ENCODE data around the gene GTF2H1. TPM values are rescaled to one million over a fixed set of nuclear protein-coding genes. Genes with fewer than 3 reads are reported as not detected.
"Not testable (repeated sequence)": the region's sequence is repeated elsewhere in the genome, so short reads cannot be mapped to it uniquely, and the experiment has no call there.

The GTF2H1 gene
- total RNA-seq, 2 experiments from 2014 or later: 61.1 to 63.2 TPM

DNA sequence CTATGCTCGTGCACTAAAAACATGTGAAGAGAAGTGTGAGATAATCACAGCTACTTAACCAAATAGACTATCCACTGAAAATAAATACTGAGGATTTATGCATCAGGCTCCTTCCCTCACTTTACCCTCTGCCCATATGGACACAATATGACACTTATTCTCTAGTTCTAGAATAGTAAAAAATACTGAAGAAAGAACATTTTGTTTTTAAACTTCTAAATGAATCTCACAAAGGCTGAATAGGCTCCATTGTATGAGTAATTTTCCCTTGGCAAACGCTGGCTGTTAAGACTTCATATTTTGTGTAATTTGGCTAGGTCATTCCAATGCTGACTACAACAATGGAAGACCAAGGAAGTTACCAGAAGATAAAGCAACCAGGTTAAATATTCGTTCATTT is 10.4 kb upstream of the GTF2H1 start:
- no peaks in the 10 kb centered on the region for H3K27me3 Mint-ChIP-seq
- H3K4me1 Mint-ChIP-seq: peaks cover 5% of the 10 kb centered on the region
- DNase-seq: no peak
- H3K4me3 Mint-ChIP-seq: no peak overlapping the region
- peaks cover 9% of the 10 kb centered on the region for H3K36me3 Mint-ChIP-seq
- no peaks in the 10 kb centered on the region for H3K9me3 Mint-ChIP-seq
- H3K27ac Mint-ChIP-seq: no peak overlapping the region

DNA sequence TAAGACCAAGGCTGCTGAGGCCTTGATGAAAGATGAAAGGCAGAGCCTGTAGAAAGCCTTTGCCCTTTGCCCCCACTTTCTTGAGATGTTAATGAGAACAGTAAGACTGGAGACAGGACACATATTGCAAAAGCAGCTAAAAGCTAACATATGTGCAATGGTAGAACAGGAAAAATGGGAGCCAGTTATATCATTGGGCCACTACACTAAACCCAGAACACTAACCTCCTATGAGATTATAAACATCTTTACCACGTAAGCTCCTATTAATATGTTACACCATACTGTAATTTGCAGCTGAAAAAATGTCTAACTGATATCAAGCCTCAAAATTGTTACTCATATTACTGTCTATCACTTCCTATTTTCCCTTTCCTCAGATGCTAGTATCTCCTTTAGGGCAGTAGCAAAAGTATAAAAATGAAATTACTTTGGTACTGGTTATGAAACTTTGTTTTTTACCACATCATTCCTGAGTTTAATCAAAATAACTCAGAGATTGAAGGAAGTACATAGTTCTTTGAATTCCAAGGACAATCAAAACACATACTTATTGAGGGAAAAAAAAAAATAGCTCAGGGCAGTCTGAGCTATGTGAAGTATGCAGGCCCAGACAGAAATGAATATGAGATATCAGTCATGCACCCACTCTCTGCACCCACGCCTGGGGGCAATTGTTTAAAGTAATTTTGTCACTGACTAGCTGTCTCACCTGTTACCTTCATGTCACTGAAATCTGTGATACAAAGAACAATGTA is 9.5 kb upstream of the GTF2H1 start:
- Mint-ChIP-seq H3K9me3 (no peaks in the 10 kb centered on the region), H3K4me1 (peaks cover 5% of the 10 kb centered on the region), H3K27me3 (no peaks in the 10 kb centered on the region), H3K4me3 (no peak overlapping the region), H3K36me3 (peaks cover 12% of the 10 kb centered on the region), H3K27ac (no peak overlapping the region)
- no peak for DNase-seq

DNA sequence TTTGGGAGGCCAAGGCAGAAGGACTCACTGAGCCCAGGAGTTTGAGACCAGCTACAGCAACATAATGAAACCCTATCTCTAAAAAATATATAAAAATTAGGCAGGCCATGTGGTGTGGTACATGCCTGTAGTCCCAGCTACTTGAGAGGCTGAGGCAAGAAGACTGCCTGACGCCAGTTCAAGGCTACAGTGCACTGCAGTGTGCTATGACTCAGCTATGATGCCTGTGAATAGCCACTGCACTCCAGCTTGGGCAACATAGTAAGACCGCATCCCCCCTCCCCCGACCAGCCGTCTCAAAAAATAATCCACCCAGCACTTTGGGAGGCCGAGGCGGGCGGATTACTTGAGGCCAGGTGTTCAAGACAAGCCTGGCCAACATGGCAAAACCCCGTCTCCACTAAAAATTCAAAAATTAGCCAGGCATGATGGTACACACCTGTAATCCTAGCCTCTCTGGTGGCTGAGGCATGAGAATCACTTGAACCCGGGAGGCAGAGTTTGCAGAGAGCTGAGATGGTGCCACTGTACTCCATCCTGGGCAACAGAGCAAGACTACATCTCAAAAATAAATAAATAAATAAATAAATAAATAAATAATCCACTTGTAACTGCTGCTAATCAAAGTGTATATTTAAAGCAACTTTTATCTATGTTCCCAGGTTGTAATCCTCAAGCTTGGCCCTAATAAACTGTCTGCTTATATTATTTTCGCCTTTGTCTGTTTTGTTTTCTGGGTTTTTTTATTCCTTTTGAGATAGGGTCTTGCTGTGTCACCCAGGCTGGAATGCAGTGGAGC is 8.2 kb upstream of the GTF2H1 start:
- Mint-ChIP-seq H3K36me3 (peaks cover 11% of the 10 kb centered on the region), H3K27me3 (no peaks in the 10 kb centered on the region), H3K4me1 (peaks cover 14% of the 10 kb centered on the region), H3K4me3 (no peak overlapping the region), H3K9me3 (no peaks in the 10 kb centered on the region), H3K27ac (no peak overlapping the region)
- DNase-seq: no peak

DNA sequence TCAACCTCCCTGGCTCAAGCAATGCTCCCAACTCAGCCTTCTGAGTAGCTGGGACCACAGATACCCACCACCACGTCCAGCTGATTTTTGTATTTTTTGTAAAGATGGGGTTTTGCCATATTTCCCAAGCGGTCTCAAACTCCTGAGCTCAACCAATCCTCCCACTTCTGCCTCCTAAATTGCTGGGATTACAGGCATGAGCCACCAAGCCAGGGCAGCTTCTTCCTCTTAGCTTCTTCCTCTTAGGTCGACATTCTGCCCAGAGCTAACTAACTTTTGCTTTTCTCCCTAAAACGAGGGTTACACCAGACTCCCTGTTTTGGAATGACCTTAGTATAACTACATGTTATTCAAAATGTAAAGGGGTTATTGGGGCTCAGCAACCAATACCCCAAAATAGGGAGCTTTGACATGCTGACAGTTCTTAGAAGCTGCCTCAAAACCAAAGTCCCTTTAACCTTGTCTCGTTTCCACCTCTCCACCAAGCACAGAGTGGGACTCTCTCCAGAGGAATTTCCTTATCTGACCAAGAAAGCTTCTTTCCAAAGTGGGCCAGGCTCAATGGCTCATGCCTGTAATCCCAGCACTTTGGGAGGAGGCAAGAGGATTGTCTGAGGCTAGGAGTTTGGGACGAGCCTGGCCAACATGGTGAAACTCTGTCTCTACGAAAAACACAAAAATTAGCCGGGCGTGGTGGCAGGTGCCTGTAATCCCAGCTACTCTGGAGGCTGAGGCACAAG is 7.4 kb upstream of the GTF2H1 start:
- Mint-ChIP-seq H3K9me3 (no peaks in the 10 kb centered on the region), H3K36me3 (peaks cover 9% of the 10 kb centered on the region), H3K27me3 (no peaks in the 10 kb centered on the region), H3K27ac (no peak overlapping the region), H3K4me3 (no peak overlapping the region), H3K4me1 (peaks cover 22% of the 10 kb centered on the region)
- DNase-seq: no peak

DNA sequence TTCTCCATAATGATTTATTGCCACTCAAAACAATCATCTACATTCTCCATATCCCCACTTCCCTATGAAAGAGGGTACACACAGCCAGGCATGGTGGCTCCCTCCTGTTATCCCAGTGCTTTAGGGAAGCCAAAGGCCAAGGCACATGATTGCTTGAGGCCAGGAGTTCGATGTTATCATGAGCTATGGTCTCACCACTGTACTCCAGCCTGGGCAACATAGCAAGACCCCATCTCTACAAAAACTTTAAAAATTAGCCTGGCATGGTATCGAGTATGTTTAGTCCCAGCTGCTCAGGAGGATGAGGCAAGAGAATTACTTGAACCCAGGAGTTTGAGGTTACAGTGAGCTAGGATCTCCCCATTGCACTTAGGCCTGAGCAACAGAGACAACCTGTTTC is 6.5 kb upstream of the GTF2H1 start:
- Mint-ChIP-seq H3K9me3 (no peaks in the 10 kb centered on the region), H3K36me3 (peaks cover 9% of the 10 kb centered on the region), H3K27ac (no peak overlapping the region)

DNA sequence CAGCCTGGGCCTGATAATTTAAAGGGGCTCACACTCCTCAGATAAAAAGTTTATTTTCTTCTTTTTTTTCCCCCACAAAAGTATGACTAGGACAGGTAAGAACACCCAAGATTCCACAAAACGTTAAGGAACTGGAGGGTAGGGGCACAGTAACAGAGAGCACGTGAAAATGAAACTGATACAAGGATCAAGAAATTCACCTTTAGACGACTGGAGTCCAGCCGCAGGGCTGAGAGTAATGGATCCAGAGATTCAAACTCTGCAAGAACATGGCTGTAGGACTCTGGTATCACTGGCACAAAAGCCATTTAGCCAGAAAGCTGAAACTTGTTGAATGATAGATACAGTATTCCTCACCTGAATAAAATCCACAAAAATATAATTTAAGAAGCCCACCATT is 4.8 kb upstream of the GTF2H1 start:
- Mint-ChIP-seq H3K27me3 (no peaks in the 10 kb centered on the region), H3K36me3 (peaks cover 5% of the 10 kb centered on the region)

More for the DNA sequence above, 6.5 kb upstream of the GTF2H1 start:
- no peak for DNase-seq
- Mint-ChIP-seq H3K27me3 (no peaks in the 10 kb centered on the region), H3K4me1 (peaks cover 29% of the 10 kb centered on the region), H3K4me3 (no peak overlapping the region)

DNA sequence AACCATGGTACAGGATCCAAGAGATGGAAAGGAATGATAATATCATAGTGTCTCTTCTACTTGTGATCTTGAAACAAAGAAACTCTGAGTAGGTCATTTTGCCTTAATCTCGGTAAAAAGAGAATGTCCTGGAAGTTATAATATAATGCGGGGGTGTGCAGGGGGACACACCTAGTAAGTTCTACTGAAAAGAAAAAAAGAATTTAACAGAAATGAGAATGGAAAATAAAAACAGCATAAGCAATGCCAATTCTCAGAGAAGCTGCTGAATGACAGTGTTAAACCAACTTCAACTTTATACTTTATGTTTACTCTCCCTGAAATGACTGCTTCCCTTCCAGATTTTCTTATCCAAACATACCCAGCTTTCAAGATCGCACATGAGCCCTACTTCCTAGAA is 2.5 kb upstream of the GTF2H1 start:
- DNase-seq: no peak
- Mint-ChIP-seq H3K4me3 (peak overlapping the region; percentile 33), H3K27ac (no peak overlapping the region), H3K4me1 (peaks cover 49% of the 10 kb centered on the region), H3K27me3 (no peaks in the 10 kb centered on the region), H3K36me3 (peaks cover 19% of the 10 kb centered on the region), H3K9me3 (no peaks in the 10 kb centered on the region)

More for the DNA sequence above, 4.8 kb upstream of the GTF2H1 start:
- no peak overlapping the region for H3K4me3 Mint-ChIP-seq
- H3K4me1 Mint-ChIP-seq: peaks cover 33% of the 10 kb centered on the region
- no peak for DNase-seq
- no peak overlapping the region for H3K27ac Mint-ChIP-seq
- H3K9me3 Mint-ChIP-seq: no peaks in the 10 kb centered on the region

DNA sequence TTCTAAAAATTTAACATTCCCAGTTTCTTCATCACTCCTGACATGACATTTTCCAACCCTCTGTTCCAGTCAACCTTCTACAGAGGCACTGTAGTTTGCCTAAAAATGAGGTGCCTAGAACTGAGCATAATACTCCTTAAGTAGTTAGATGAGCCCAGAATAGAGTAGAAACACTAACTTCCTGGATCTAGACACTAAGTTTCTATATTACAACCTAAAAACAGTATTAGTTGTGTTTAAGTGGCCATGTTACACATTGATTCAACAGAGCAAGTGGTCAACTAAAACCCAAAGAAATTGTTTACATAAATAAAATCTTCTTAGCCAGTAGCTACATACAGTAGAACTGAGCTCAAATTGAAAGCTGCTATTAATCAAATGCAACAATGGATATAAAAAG is 1.8 kb upstream of the GTF2H1 start:
- H3K27ac Mint-ChIP-seq: no peak overlapping the region
- no peaks in the 10 kb centered on the region for H3K27me3 Mint-ChIP-seq
- H3K4me1 Mint-ChIP-seq: peaks cover 56% of the 10 kb centered on the region
- no peak for DNase-seq
- peaks cover 24% of the 10 kb centered on the region for H3K36me3 Mint-ChIP-seq
- H3K4me3 Mint-ChIP-seq: peak overlapping the region; percentile 44
- H3K9me3 Mint-ChIP-seq: no peaks in the 10 kb centered on the region

DNA sequence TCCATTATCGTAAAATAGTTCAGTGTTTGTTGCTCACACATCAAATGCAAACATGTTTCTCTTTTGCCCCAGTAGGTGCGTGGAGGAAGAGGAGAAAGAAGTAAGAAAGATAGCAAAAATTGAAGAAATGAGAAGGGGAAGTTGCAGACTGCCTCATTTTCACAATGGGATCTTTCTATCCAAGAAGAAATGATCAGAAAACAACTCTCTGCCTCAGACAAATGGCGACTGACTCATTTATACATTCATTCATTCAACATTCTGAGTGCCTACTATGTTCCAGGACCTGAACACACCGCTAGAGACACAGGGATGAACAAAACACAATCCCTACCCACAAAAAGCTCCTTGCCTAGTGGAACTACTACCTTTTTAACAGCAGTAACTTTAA is 794 bp upstream of the GTF2H1 start:
- no peaks in the 10 kb centered on the region for H3K9me3 Mint-ChIP-seq
- peaks cover 56% of the 10 kb centered on the region for H3K4me1 Mint-ChIP-seq
- H3K36me3 Mint-ChIP-seq: peaks cover 24% of the 10 kb centered on the region

DNA sequence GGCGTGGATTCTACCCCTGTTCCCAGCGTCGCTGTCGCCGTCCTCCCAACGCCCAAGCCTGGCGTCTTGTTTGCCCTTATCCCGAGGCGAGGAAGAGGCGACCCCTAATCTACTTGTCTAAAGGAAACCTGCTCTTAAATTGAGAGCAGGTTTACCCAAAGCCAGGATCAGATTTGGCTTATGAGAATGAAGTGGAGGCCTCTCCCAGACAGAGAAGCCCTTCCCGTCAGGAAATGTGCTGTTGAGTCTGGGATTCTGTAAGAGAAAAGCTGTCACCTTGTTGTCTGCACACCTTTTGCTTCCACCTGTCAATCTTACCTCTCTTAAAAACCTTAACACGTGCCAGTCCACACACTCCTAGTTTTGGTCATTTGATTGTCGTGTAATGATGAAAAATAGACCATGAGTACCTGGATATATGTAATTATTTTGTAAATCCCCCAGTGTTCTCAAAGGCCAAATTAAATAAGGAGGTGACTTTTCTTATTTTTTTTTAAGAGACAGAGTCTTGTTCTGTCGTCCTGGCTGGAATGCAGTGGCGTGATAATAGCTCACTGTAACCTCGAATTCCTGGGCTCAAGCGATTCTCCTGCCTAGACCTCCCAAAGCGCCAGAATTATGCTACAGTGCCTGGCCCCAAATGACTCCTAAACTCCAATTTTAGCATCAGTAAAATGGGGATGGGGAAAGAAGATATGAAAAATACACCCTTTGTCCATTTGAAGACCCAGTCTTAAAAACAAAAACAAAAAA is 627 bp downstream of the GTF2H1 start:
- Mint-ChIP-seq H3K9me3 (no peaks in the 10 kb centered on the region), H3K36me3 (peaks cover 21% of the 10 kb centered on the region), H3K27me3 (no peaks in the 10 kb centered on the region), H3K4me3 (peak overlapping the region; percentile 95), H3K4me1 (peaks cover 56% of the 10 kb centered on the region), H3K27ac (peak overlapping the region; percentile 100)
- DNase-seq: no peak

More for the DNA sequence above, 794 bp upstream of the GTF2H1 start:
- no peak for DNase-seq
- Mint-ChIP-seq H3K27me3 (no peaks in the 10 kb centered on the region), H3K4me3 (peak overlapping the region; percentile 95), H3K27ac (peak overlapping the region; percentile 100)

DNA sequence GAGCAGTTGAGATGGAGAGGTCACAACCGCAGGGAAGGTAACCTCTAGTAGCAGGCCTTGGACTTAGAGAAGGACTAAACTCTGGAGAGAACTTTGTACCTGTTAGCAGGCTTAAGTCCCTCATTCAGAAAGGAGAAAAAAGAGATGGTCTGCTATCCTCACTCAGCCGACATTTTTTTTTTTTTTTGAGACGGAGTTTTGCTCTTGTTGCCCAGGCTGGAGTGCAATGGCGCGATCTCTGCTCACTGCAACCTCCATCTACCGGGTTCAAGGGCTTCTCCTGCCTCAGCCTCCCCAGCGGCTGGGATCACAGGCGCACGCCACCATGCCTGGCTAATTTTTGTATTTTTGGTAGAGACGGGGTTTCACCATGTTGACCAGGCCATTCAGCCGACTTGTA is 1.5 kb downstream of the GTF2H1 start:
- Mint-ChIP-seq H3K4me1 (peaks cover 49% of the 10 kb centered on the region), H3K36me3 (peaks cover 21% of the 10 kb centered on the region), H3K27ac (peak overlapping the region; percentile 34), H3K4me3 (peak overlapping the region; percentile 95)
- H3K27me3 Mint-ChIP-seq, H3K9me3 Mint-ChIP-seq, DNase-seq: not testable (repeated sequence)

DNA sequence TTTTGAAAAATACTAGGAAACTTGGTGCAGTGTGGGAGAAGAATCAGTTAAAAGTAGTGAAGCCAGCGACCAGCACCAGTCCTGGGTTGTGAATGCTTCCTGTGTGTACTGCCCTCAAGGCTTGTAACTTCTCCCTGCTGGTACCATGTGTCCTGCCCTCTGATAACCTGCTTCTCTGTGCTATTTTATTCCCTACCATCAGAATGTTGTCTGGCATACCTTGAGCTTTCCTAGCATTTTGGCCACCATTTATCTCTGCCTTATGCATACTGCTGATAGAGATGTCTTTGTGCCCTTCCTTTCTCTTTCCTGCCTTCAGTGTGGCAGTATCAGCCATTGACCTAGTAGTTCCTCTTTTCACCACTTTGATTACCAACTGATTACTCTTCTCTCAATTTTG is 2.0 kb downstream of the GTF2H1 start:
- no peaks in the 10 kb centered on the region for H3K9me3 Mint-ChIP-seq
- H3K27me3 Mint-ChIP-seq: no peaks in the 10 kb centered on the region
- no peak for DNase-seq
- peak overlapping the region; percentile 34 for H3K27ac Mint-ChIP-seq
- peaks cover 47% of the 10 kb centered on the region for H3K4me1 Mint-ChIP-seq
- peaks cover 25% of the 10 kb centered on the region for H3K36me3 Mint-ChIP-seq
- H3K4me3 Mint-ChIP-seq: peak overlapping the region; percentile 95

DNA sequence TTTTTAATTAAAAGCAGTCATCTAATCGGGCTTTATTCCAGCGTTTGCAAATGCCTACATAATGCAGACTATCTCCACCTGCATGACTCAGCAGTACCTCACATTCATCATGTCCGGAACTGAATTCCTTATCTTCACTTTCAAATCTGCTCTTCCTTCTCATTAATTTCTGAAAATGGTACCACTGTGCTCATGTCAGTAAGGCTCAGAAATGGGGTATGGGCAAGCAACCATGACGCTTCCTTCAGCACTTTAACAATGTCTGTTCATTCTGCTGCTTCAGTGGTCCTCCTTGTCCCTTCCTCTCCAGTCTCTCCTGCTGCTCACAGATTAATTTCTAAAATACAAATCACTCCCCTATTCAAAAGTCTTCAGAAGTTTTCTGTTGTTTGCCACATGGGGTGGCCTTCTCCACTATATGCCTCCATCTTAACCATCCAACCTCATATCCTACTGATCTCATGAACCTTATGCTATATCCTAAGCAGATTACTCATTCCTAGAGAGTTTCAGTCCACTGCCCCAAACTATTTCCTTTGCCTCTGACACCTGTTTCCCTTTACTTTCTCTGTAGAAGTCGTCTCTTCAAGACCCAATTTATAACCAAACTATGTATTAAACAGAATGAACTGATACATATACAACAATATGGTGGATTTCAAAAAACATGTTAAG is 7.0 kb downstream of the GTF2H1 start:
- no peaks in the 10 kb centered on the region for H3K9me3 Mint-ChIP-seq
- DNase-seq: no peak
- H3K4me3 Mint-ChIP-seq: no peak overlapping the region
- no peaks in the 10 kb centered on the region for H3K27me3 Mint-ChIP-seq
- H3K27ac Mint-ChIP-seq: peak overlapping the region; percentile 55
- peaks cover 41% of the 10 kb centered on the region for H3K36me3 Mint-ChIP-seq
- peaks cover 45% of the 10 kb centered on the region for H3K4me1 Mint-ChIP-seq

DNA sequence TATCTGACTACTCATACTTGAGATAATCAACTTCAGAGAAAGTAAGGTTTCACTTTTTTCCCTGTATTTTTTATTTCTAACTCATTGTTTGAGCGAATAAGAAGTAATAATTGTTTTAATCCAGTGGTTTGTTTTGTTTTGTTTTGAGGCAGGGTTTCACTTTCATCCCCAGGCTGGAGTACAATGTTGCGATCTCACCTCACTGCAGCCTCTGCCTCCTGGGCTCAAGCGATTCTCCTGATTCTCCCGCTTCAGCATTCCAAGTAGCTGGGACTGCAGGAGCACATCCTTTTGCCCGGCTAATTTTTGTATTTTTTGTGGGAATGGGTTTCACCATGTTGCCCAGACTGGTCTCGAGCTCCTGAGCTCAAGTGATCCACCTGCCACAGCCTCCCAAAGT is 8.6 kb downstream of the GTF2H1 start:
- Mint-ChIP-seq H3K27ac (no peak overlapping the region), H3K4me3 (no peak overlapping the region), H3K4me1 (peaks cover 33% of the 10 kb centered on the region), H3K27me3 (no peaks in the 10 kb centered on the region), H3K9me3 (no peaks in the 10 kb centered on the region), H3K36me3 (peaks cover 41% of the 10 kb centered on the region)
- no peak for DNase-seq

Data from activated naive CD8-positive, alpha-beta T cell treated with anti-CD3 and anti-CD28 coated beads for 36 hours (primary cell).